Peyer's patch (tissue), 4 donors: ENCODE measurements around the gene FILIP1L. TPM values are rescaled to one million over a fixed set of nuclear protein-coding genes. Genes with fewer than 3 reads are reported as not detected.

ENCODE experiments used
- DNase-seq, 3 donors: peaks; one replicate each; pipeline ENCODE4 v3.0.0-alpha.2; 2017 to 2019
- H3K27ac ChIP-seq, 4 donors: fragments of 200-600 bp; sonication (generic); one replicate each; pipeline ENCODE4 v1.5.1; 2016 to 2019
- H3K27me3 ChIP-seq, 2 donors: fragments of 200-600 bp; sonication (generic); one replicate each; pipeline ENCODE4 v1.5.1; 2019
- H3K36me3 ChIP-seq, 3 donors: fragments of 200-600 bp; sonication (generic); one replicate each; pipeline ENCODE4 v1.5.1; 2016 to 2019
- H3K4me1 ChIP-seq, 4 donors: fragments of 200-600 bp; sonication (generic); one replicate each; pipeline ENCODE4 v1.5.1; 2016 to 2019
- H3K4me3 ChIP-seq, 4 donors: fragments of 200-600 bp; sonication (generic); 1 replicate in 3 of 4; 2 replicates in 1 of 4; pipeline ENCODE4 v1.5.1; 2016 to 2019; ENCODE audit warnings: mild to moderate bottlenecking in 1 of 4
- H3K9me3 ChIP-seq, 4 donors: fragments of 200-600 bp; sonication (generic); one replicate each; pipeline ENCODE4 v1.5.1; 2016 to 2019; ENCODE audit warnings: mild to moderate bottlenecking in 1 of 4
- CTCF ChIP-seq, 6 experiments: fragments of 450-650 bp in 4 of 6; fragments of 200-600 bp in 2 of 6; sonication (generic) in 1 of 6; IDR thresholded peaks; one replicate each; pipeline ENCODE4 v1.5.1; 2017 to 2019; ENCODE audit warnings: antibody characterized with exemption in 6 of 6, mild to moderate bottlenecking in 3 of 6, moderate library complexity in 1 of 6
- POLR2A ChIP-seq, 2 donors: fragments of 450-650 bp; IDR thresholded peaks; one replicate each; pipeline ENCODE4 v1.5.1; 2017; ENCODE audit warnings: antibody characterized with exemption in 2 of 2, mild to moderate bottlenecking in 2 of 2, moderate library complexity in 2 of 2
- total RNA-seq, 4 donors: library from RNA; depleted of rRNA; stranded (reverse); fragments of >200 nt; gene quantifications; one replicate each; pipeline ENCODE4 v1.1.0, GENCODE V29; 2016

FILIP1L gene
- total RNA-seq, 4 donors from 2014 or later = 5.3 to 69.3 (median 13.1) TPM

- Histone ChIP-seq H3K27ac (peak overlapping the region in 1 of 4 donors; percentile 7), H3K4me1 (peaks cover 0 to 4% (median 0%) of the 10 kb centered on the region in 4 donors), H3K27me3 (no peaks in the 10 kb centered on the region), H3K4me3 (no peak overlapping the region), H3K36me3 (no peaks in the 10 kb centered on the region), H3K9me3 (no peaks in the 10 kb centered on the region)
- DNase-seq = no peak
- no peak for TF ChIP-seq CTCF (IDR thresholded peaks at IDR 0.05)
- no peak for TF ChIP-seq POLR2A (IDR thresholded peaks at IDR 0.05)
Observed at GRCh38 chr3:99883693-99884092, 230.6 kb downstream of the FILIP1L start.

- DNase-seq = no peak
- Histone ChIP-seq H3K4me3 (no peak overlapping the region), H3K36me3 (no peaks in the 10 kb centered on the region), H3K4me1 (peaks cover 0 to 4% (median 0%) of the 10 kb centered on the region in 4 donors), H3K9me3 (no peaks in the 10 kb centered on the region), H3K27me3 (no peaks in the 10 kb centered on the region), H3K27ac (peak overlapping the region in 1 of 4 donors; percentile 7)
- TF ChIP-seq CTCF (IDR thresholded peaks at IDR 0.05) = no peak
- no peak for TF ChIP-seq POLR2A (IDR thresholded peaks at IDR 0.05)
Observed at GRCh38 chr3:99883138-99883461, 231.2 kb downstream of the FILIP1L start.

DNA sequence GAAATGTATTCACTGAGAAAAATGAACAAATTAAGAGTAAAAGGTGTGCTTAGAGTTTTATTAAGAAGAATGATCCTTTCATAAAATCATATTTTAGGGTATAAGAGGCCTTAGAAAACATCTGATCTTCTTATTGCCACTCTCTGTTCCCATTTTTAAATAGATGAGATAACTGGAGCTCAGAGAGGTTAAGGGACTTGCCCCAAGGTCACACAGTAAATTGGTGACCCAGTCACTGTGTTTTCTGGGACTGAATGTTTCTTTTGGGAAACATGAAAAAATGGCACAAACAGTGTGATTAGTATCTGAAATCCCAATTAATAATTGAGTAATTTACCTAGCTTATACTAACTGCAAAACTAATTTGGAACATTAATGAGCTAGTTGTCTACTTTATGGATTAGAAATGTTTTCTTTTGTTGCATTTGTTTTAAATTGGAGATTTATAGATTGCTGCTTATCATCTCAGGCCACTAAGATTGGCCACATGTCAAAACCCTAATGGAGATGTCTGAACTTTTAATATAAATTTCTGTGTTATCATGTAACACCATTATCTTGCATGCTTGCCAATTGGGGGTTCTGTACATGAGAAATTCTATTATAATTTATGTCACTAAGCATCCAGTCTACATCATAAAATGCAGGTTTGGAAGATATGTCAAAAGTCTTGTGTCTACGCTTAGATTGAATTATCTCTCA lies 231.7 kb downstream of the FILIP1L start:
- H3K9me3 ChIP-seq = no peaks in the 10 kb centered on the region
- no peaks in the 10 kb centered on the region for H3K36me3 ChIP-seq
- no peak for DNase-seq
- no peak overlapping the region for H3K4me3 ChIP-seq
- H3K27ac ChIP-seq = peak overlapping the region in 1 of 4 donors; percentile 75
- H3K4me1 ChIP-seq = peaks cover 0 to 4% (median 0%) of the 10 kb centered on the region in 4 donors
- H3K27me3 ChIP-seq = no peaks in the 10 kb centered on the region
- no peak for TF ChIP-seq CTCF (IDR thresholded peaks at IDR 0.05)
- TF ChIP-seq POLR2A (IDR thresholded peaks at IDR 0.05) = no peak

- no peak for DNase-seq
- Histone ChIP-seq H3K36me3 (no peaks in the 10 kb centered on the region), H3K4me3 (no peak overlapping the region), H3K4me1 (peaks cover 0 to 4% (median 0%) of the 10 kb centered on the region in 4 donors), H3K9me3 (no peaks in the 10 kb centered on the region), H3K27ac (peak overlapping the region; percentile 43 to 75 (median 62)), H3K27me3 (no peaks in the 10 kb centered on the region)
- no peak for TF ChIP-seq POLR2A (IDR thresholded peaks at IDR 0.05)
- no peak for TF ChIP-seq CTCF (IDR thresholded peaks at IDR 0.05)
Observed at GRCh38 chr3:99881121-99881524, 233.2 kb downstream of the FILIP1L start.

- H3K4me1 ChIP-seq = peaks cover 0 to 4% (median 0%) of the 10 kb centered on the region in 4 donors
- no peaks in the 10 kb centered on the region for H3K9me3 ChIP-seq
Observed at GRCh38 chr3:99879275-99879674, 235.0 kb downstream of the FILIP1L start.

More at GRCh38 chr3:99879275-99879674, 235.0 kb downstream of the FILIP1L start:
- DNase-seq = no peak
- Histone ChIP-seq H3K36me3 (no peaks in the 10 kb centered on the region), H3K4me3 (no peak overlapping the region), H3K27me3 (no peaks in the 10 kb centered on the region), H3K27ac (no peak overlapping the region)
- TF ChIP-seq CTCF (IDR thresholded peaks at IDR 0.05) (no peak), POLR2A (IDR thresholded peaks at IDR 0.05) (no peak)
